HepG2 (cell line): ENCODE results near the gene VPS52. TPM values are rescaled to one million over a fixed set of nuclear protein-coding genes. Genes with fewer than 3 reads are reported as not detected.

Experiments used
- ATF5 ChIP-seq: sonication (generic); formaldehyde crosslinking; IDR thresholded peaks from 2 replicates; pipeline ENCODE4 v1.4.0; 2020; ENCODE audit warnings: mild to moderate bottlenecking, low read depth, missing genetic modification reagents
- BCL6 ChIP-seq: IDR thresholded peaks from 2 replicates; pipeline ENCODE4 v1.6.1; 2016; ENCODE audit warnings: missing genetic modification reagents, missing compliant biosample characterization
- CREB1 ChIP-seq, 2 experiments: fragments of 450-650 bp in 1 of 2; IDR thresholded peaks; 2 replicates each; pipeline ENCODE4 v1.6.1; 2016 to 2017; ENCODE audit warnings: control low read depth in 1 of 2, mild to moderate bottlenecking in 1 of 2, missing compliant biosample characterization in 1 of 2, missing genetic modification characterization in 1 of 2
- CSRNP2 ChIP-seq: sonication (generic); formaldehyde crosslinking; conservative IDR thresholded peaks from 2 replicates; pipeline ENCODE4 v1.8.0; 2022; ENCODE audit warnings: low read depth, missing genetic modification reagents
- EED ChIP-seq: sonication (generic); formaldehyde crosslinking; IDR thresholded peaks from 2 replicates; pipeline ENCODE4 v1.5.0; 2020; ENCODE audit warnings: mild to moderate bottlenecking, missing genetic modification reagents
- FOSL1 ChIP-seq: sonication (generic); formaldehyde crosslinking; IDR thresholded peaks from 2 replicates; pipeline ENCODE4 v1.9.0; 2021; ENCODE audit warnings: missing genetic modification reagents, borderline replicate concordance
- HNRNPK ChIP-seq: fragments of 200-400 bp; formaldehyde crosslinking; IDR thresholded peaks from 2 replicates; pipeline ENCODE4 v1.6.1; 2018; ENCODE audit warnings: low read length, low read depth, moderate library complexity, mild to moderate bottlenecking; ENCODE audit not compliant: poor library complexity, severe bottlenecking
- MIER2 ChIP-seq: IDR thresholded peaks from 2 replicates; pipeline ENCODE4 v1.6.1; 2016; ENCODE audit warnings: missing biosample characterization, missing genetic modification reagents
- NFE2L1 ChIP-seq: sonication (generic); formaldehyde crosslinking; IDR thresholded peaks from 2 replicates; pipeline ENCODE4 v1.4.0; 2020; ENCODE audit warnings: missing genetic modification reagents, mild to moderate bottlenecking, borderline replicate concordance
- NRL ChIP-seq: sonication (generic); formaldehyde crosslinking; IDR thresholded peaks from 2 replicates; pipeline ENCODE4 v1.5.0; 2020; ENCODE audit warnings: missing genetic modification reagents, mild to moderate bottlenecking, moderate library complexity, borderline replicate concordance
- POLR2AphosphoS5 ChIP-seq: IDR thresholded peaks from 2 replicates; pipeline ENCODE4 v1.6.1; 2012; ENCODE audit warnings: low read depth, low read length
- TGIF2 ChIP-seq: IDR thresholded peaks from 2 replicates; pipeline ENCODE4 v1.6.1; 2016; ENCODE audit warnings: control low read depth, missing compliant biosample characterization
- XBP1 ChIP-seq: sonication (generic); formaldehyde crosslinking; IDR thresholded peaks from 2 replicates; pipeline ENCODE4 v1.5.0; 2020; ENCODE audit warnings: missing genetic modification reagents
- ZBTB33 ChIP-seq: sonication (generic); formaldehyde crosslinking; IDR thresholded peaks from 2 replicates; pipeline ENCODE4 v1.4.0; 2020; ENCODE audit warnings: missing genetic modification reagents
- ZNF17 ChIP-seq: sonication (generic); formaldehyde crosslinking; IDR thresholded peaks from 2 replicates; pipeline ENCODE4 v1.5.0; 2020; ENCODE audit warnings: mild to moderate bottlenecking, missing genetic modification reagents
- ZNF256 ChIP-seq: sonication (generic); formaldehyde crosslinking; conservative IDR thresholded peaks from 2 replicates; pipeline ENCODE4 v1.4.0; 2020; ENCODE audit warnings: missing genetic modification reagents
- ZNF275 ChIP-seq: sonication (generic); formaldehyde crosslinking; IDR thresholded peaks from 2 replicates; pipeline ENCODE4 v1.8.0; 2022; ENCODE audit warnings: missing genetic modification reagents, mild to moderate bottlenecking, inconsistent platforms, borderline replicate concordance
- ZNF335 ChIP-seq: sonication (generic); formaldehyde crosslinking; IDR thresholded peaks from 2 replicates; pipeline ENCODE4 v1.4.0; 2020; ENCODE audit warnings: missing genetic modification reagents
- ZNF513 ChIP-seq: sonication (generic); formaldehyde crosslinking; conservative IDR thresholded peaks from 2 replicates; pipeline ENCODE4 v1.5.0; 2020; ENCODE audit warnings: missing genetic modification reagents
- ZNF670 ChIP-seq: sonication (generic); formaldehyde crosslinking; IDR thresholded peaks from 2 replicates; pipeline ENCODE4 v1.8.0; 2022; ENCODE audit warnings: mild to moderate bottlenecking, missing genetic modification reagents, borderline replicate concordance
- ZNF776 ChIP-seq: sonication (generic); formaldehyde crosslinking; IDR thresholded peaks from 2 replicates; pipeline ENCODE4 v1.4.0; 2020; ENCODE audit warnings: mild to moderate bottlenecking, missing genetic modification reagents
- ZNF83 ChIP-seq: sonication (generic); formaldehyde crosslinking; IDR thresholded peaks from 2 replicates; pipeline ENCODE4 v1.4.0; 2020; ENCODE audit warnings: missing genetic modification reagents, mild to moderate bottlenecking, borderline replicate concordance
- ZSCAN29 ChIP-seq: sonication (generic); formaldehyde crosslinking; conservative IDR thresholded peaks from 2 replicates; pipeline ENCODE4 v1.4.0; 2020; ENCODE audit warnings: mild to moderate bottlenecking, missing genetic modification reagents
- polyA plus RNA-seq, 8 experiments: library from polyadenylated mRNA; depleted of rRNA in 3 of 8; stranded (reverse) in 7 of 8; unstranded in 1 of 8; fragments of >200 nt; fragmentation: Illumina TruSeq in 4 of 8; extraction: Trizol in 4 of 8; gene quantifications; 2 replicates each; pipeline versions ENCODE4 v1.2.1 to v1.2.3, GENCODE V29; 2011 to 2016; ENCODE audit warnings: low read depth in 4 of 8, missing spikeins in 1 of 8, mixed read lengths in 1 of 8; ENCODE audit not compliant: insufficient read depth in 1 of 8
- total RNA-seq, 5 experiments: library from RNA; depleted of rRNA; stranded (reverse); fragments of >200 nt; fragmentation: Illumina TruSeq; extraction: Trizol; gene quantifications; 2 replicates each; pipeline ENCODE4 v1.2.3, GENCODE V29; 2016; ENCODE audit warnings: low read depth in 1 of 5

The VPS52 gene
- total and polyA plus RNA-seq, 2 of the 13 experiments (the other 11 are each of a cell fraction or from before 2014, with no cell fraction given): 48.9 to 85.5 TPM

GRCh38 chr6:33317669-33318425 is 46.2 kb upstream of the VPS52 start, which contains the start of gene ZBTB22 (continued):
- TF ChIP-seq CREB1 (IDR thresholded peaks at IDR 0.05) (no peak), CREB1 (CRISPR knock-in tag; IDR thresholded peaks at IDR 0.05) (no peak), ZBTB33 (no peak), ATF5 (no peak), MIER2 (no peak), XBP1 (no peak), ZNF256 (CRISPR knock-in tag) (no peak), ZNF670 (CRISPR knock-in tag) (no peak), NFE2L1 (CRISPR knock-in tag) (no peak), ZNF17 (CRISPR knock-in tag) (no peak), BCL6 (CRISPR knock-in tag) (no peak), HNRNPK (no peak), ZNF335 (CRISPR knock-in tag) (no peak), ZNF275 (CRISPR knock-in tag) (0 out of 2 replicates have a peak, but pooled peaks have one; percentile 43), CSRNP2 (CRISPR knock-in tag) (no peak), ZNF776 (CRISPR knock-in tag) (no peak), ZNF513 (no peak), ZSCAN29 (CRISPR knock-in tag) (no peak), EED (CRISPR knock-in tag) (no peak), TGIF2 (peak; percentile 58), FOSL1 (CRISPR knock-in tag) (no peak), ZNF83 (CRISPR knock-in tag) (no peak), POLR2AphosphoS5 (peak; percentile 63), NRL (CRISPR knock-in tag) (no peak)
